K562 (cell line): ENCODE measurements around the gene MRI1. TPM values are rescaled to one million over a fixed set of nuclear protein-coding genes. Genes with fewer than 3 reads are reported as not detected.
A peak's percentile ranks its signal among the peaks of the same experiment; 100 is the strongest.

Experiments
- ATF7 ChIP-seq: fragments of 450-650 bp; IDR thresholded peaks from 2 replicates; pipeline ENCODE4 v1.7.1; 2014; ENCODE audit warnings: mild to moderate bottlenecking, moderate library complexity
- DIDO1 ChIP-seq: fragments of 450-650 bp; IDR thresholded peaks from 2 replicates; pipeline ENCODE4 v1.6.1; 2016; ENCODE audit warnings: low read depth, missing biosample characterization, missing genetic modification characterization
- ELF2 ChIP-seq: fragments of 250-450 bp; sonication (Bioruptor Pico); IDR thresholded peaks from 2 replicates; pipeline ENCODE4 v1.5.0; 2021; ENCODE audit warnings: mild to moderate bottlenecking
- ETS1 ChIP-seq: conservative IDR thresholded peaks from 2 replicates; pipeline ENCODE4 v1.6.1; 2011; ENCODE audit warnings: low read depth, mild to moderate bottlenecking, low read length; ENCODE audit not compliant: control insufficient read depth
- FOS ChIP-seq: IDR thresholded peaks from 3 replicates; pipeline ENCODE4 v1.6.1; 2011; ENCODE audit not compliant: insufficient read length; ENCODE audit errors: extremely low read depth
- HDAC3 ChIP-seq: fragments of 450-650 bp; IDR thresholded peaks from 2 replicates; pipeline ENCODE4 v1.6.1; 2018; ENCODE audit warnings: borderline replicate concordance, mild to moderate bottlenecking, moderate library complexity; ENCODE audit not compliant: partially characterized antibody
- HDGF ChIP-seq: fragments of 450-650 bp; IDR thresholded peaks from 2 replicates; pipeline ENCODE4 v1.6.1; 2016
- HINFP ChIP-seq: fragments of 450-650 bp; conservative IDR thresholded peaks from 2 replicates; pipeline ENCODE4 v1.6.1; 2016; ENCODE audit warnings: missing genetic modification characterization, low read depth, mild to moderate bottlenecking, control low read depth, missing compliant biosample characterization
- MAZ ChIP-seq, 2 experiments: fragments of 450-650 bp in 1 of 2; sonication (generic) in 1 of 2; formaldehyde crosslinking; IDR thresholded peaks in 1 of 2; conservative IDR thresholded peaks in 1 of 2; 2 replicates each; pipeline versions ENCODE4 v1.4.0 to v1.5.0; 2020; ENCODE audit warnings: mild to moderate bottlenecking in 1 of 2, missing genetic modification reagents in 1 of 2
- MBD2 ChIP-seq: sonication (generic); IDR thresholded peaks from 2 replicates; pipeline ENCODE4 v1.6.1; 2016; ENCODE audit warnings: low read depth, borderline replicate concordance
- MEIS2 ChIP-seq: fragments of 450-650 bp; IDR thresholded peaks from 2 replicates; pipeline ENCODE4 v1.6.1; 2014; ENCODE audit warnings: mild to moderate bottlenecking; ENCODE audit not compliant: partially characterized antibody
- PCBP1 ChIP-seq: fragments of 200-400 bp; formaldehyde crosslinking; IDR thresholded peaks from 2 replicates; pipeline ENCODE4 v1.6.1; 2018; ENCODE audit warnings: mild to moderate bottlenecking, low read depth, low read length; ENCODE audit not compliant: poor library complexity, severe bottlenecking
- PRMT5 ChIP-seq: sonication (generic); formaldehyde crosslinking; IDR thresholded peaks from 2 replicates; pipeline ENCODE4 v1.5.0; 2020; ENCODE audit warnings: missing genetic modification reagents
- RBM25 ChIP-seq: fragments of 200-400 bp; formaldehyde crosslinking; IDR thresholded peaks from 2 replicates; pipeline ENCODE4 v1.6.1; 2018; ENCODE audit warnings: low read length, low read depth, moderate library complexity; ENCODE audit not compliant: severe bottlenecking
- SAFB ChIP-seq: fragments of 200-400 bp; formaldehyde crosslinking; IDR thresholded peaks from 2 replicates; pipeline ENCODE4 v1.6.1; 2017; ENCODE audit warnings: low read depth, low read length, borderline replicate concordance
- SMARCE1 ChIP-seq: fragments of 450-650 bp; IDR thresholded peaks from 2 replicates; pipeline ENCODE4 v1.7.1; 2016; ENCODE audit warnings: mild to moderate bottlenecking
- SP1 ChIP-seq: sonication (generic); formaldehyde crosslinking; IDR thresholded peaks from 2 replicates; pipeline ENCODE4 v1.8.1; 2022; ENCODE audit warnings: mild to moderate bottlenecking, missing genetic modification reagents
- SP2 ChIP-seq: IDR thresholded peaks from 2 replicates; pipeline ENCODE4 v1.6.1; 2011; ENCODE audit warnings: mild to moderate bottlenecking, low read depth, low read length, moderate library complexity; ENCODE audit not compliant: poor library complexity, severe bottlenecking; ENCODE audit errors: extremely low read depth
- THRA ChIP-seq: fragments of 450-650 bp; IDR thresholded peaks from 2 replicates; pipeline ENCODE4 v1.6.1; 2017; ENCODE audit warnings: mild to moderate bottlenecking, moderate library complexity
- TSHZ1 ChIP-seq: fragments of 250-450 bp; sonication (Bioruptor Pico); IDR thresholded peaks from 2 replicates; pipeline ENCODE4 v1.4.0; 2020; ENCODE audit warnings: mild to moderate bottlenecking, moderate library complexity
- ZFP1 ChIP-seq: fragments of 450-650 bp; formaldehyde crosslinking; IDR thresholded peaks from 2 replicates; pipeline ENCODE4 v1.4.0; 2020; ENCODE audit warnings: mild to moderate bottlenecking, mixed read lengths
- polyA plus RNA-seq, 8 experiments: library from polyadenylated mRNA; depleted of rRNA in 4 of 8; stranded (reverse) in 5 of 8; unstranded in 3 of 8; fragments of >200 nt; fragmentation: Nextera tagmentation in 2 of 8; fragmentation: Illumina TruSeq in 1 of 8; extraction: Ambion mirVana in 2 of 8; extraction: Trizol in 1 of 8; gene quantifications; 2 replicates each; pipeline versions ENCODE4 v1.2.1 to v1.2.3, GENCODE V29; 2011 to 2014; ENCODE audit warnings: inconsistent platforms in 1 of 8, missing spikeins in 1 of 8
- total RNA-seq, 7 experiments: library from RNA; depleted of rRNA in 6 of 7; stranded (reverse); fragments of >200 nt in 6 of 7; fragmentation: Illumina TruSeq in 2 of 7; extraction: Trizol in 2 of 7; gene quantifications; 2 replicates each; pipeline versions ENCODE4 v1.2.1 to v1.2.3, GENCODE V29; 2011 to 2021; ENCODE audit warnings: low replicate concordance in 1 of 7

MRI1 gene
- total and polyA plus RNA-seq, 9 of the 15 experiments (the other 6 are each of a cell fraction or from before 2014, with no cell fraction given), result 5.5 to 57.4 (median 28.2) TPM

- no peak for TF ChIP-seq RBM25
- no peak for TF ChIP-seq ATF7
- TF ChIP-seq PCBP1, result no peak
- no peak for TF ChIP-seq SAFB
- TF ChIP-seq SMARCE1, result no peak
- peak; percentile 58 for TF ChIP-seq FOS
- no peak for TF ChIP-seq TSHZ1 (CRISPR knock-in tag)
- no peak for TF ChIP-seq HINFP (tag)
- TF ChIP-seq SP2, result peak; percentile 32
- peak in 1 of 2 experiments; percentile 37; a peak in 1 of 4 replicates for TF ChIP-seq MAZ (CRISPR knock-in tag; conservative IDR thresholded peaks at IDR 0.05 in 1 of 2, IDR thresholded peaks at IDR 0.05 in 1 of 2)
- TF ChIP-seq THRA, result no peak
- no peak for TF ChIP-seq HDAC3
- no peak for TF ChIP-seq ZFP1 (CRISPR knock-in tag)
- peak; percentile 50; the same call in 1 of the 2 replicates for TF ChIP-seq SP1 (CRISPR knock-in tag)
- TF ChIP-seq PRMT5 (CRISPR knock-in tag), result no peak
- no peak for TF ChIP-seq DIDO1 (tag)
- no peak for TF ChIP-seq MEIS2
- TF ChIP-seq HDGF, result no peak
- TF ChIP-seq MBD2, result peak; percentile 66
- TF ChIP-seq ELF2 (CRISPR knock-in tag), result no peak
- TF ChIP-seq ETS1, result no peak
Observed at GRCh38 chr19:13817018-13817614, 52.8 kb downstream of the MRI1 start (continued).
